KMS-11 (cell line): Measurements from ENCODE around the gene CCSAP.

Experiments used
- H2AFZ ChIP-seq: fragments of 200-600 bp; sonication (generic); 2 replicates; pipeline ENCODE4 v1.6.1; 2016; ENCODE audit warnings: antibody characterized with exemption, mixed run types, low read depth
- H3K27ac ChIP-seq: fragments of 200-600 bp; sonication (generic); 2 replicates; pipeline ENCODE4 v1.6.1; 2016; ENCODE audit warnings: mild to moderate bottlenecking, mixed run types
- H3K27me3 ChIP-seq: fragments of 200-600 bp; sonication (generic); 2 replicates; pipeline ENCODE4 v1.6.1; 2017; ENCODE audit warnings: mild to moderate bottlenecking, low read depth, mixed run types, moderate library complexity; ENCODE audit not compliant: insufficient read depth
- H3K36me3 ChIP-seq: fragments of 200-600 bp; sonication (generic); 2 replicates; pipeline ENCODE4 v1.6.1; 2017; ENCODE audit warnings: mild to moderate bottlenecking, mixed run types; ENCODE audit not compliant: insufficient read depth
- H3K4me1 ChIP-seq: fragments of 200-600 bp; sonication (generic); 2 replicates; pipeline ENCODE4 v1.6.1; 2016; ENCODE audit warnings: mild to moderate bottlenecking, low read depth, mixed run types; ENCODE audit not compliant: poor library complexity, severe bottlenecking
- H3K4me2 ChIP-seq: fragments of 200-600 bp; sonication (generic); 2 replicates; pipeline ENCODE4 v1.7.0; 2016; ENCODE audit warnings: mild to moderate bottlenecking, mixed run types
- H3K4me3 ChIP-seq: fragments of 200-600 bp; sonication (generic); IDR thresholded peaks from 2 replicates; pipeline ENCODE4 v1.6.1; 2017; ENCODE audit warnings: low read depth, low read length, mixed read lengths; ENCODE audit not compliant: insufficient read depth
- H3K79me2 ChIP-seq: fragments of 200-600 bp; sonication (generic); 2 replicates; pipeline ENCODE4 v1.6.1; 2016; ENCODE audit warnings: low read depth, mixed run types; ENCODE audit not compliant: insufficient read depth
- H3K9ac ChIP-seq: fragments of 200-600 bp; sonication (generic); 2 replicates; pipeline ENCODE4 v1.6.1; 2016; ENCODE audit warnings: mild to moderate bottlenecking, mixed run types
- H4K20me1 ChIP-seq: fragments of 200-600 bp; sonication (generic); 2 replicates; pipeline ENCODE4 v1.6.1; 2016; ENCODE audit warnings: mild to moderate bottlenecking, mixed run types; ENCODE audit not compliant: insufficient read depth
- CTCF ChIP-seq: fragments of 200-600 bp; sonication (generic); conservative IDR thresholded peaks from 2 replicates; pipeline ENCODE4 v1.6.1; 2017; ENCODE audit warnings: low read depth, mild to moderate bottlenecking, antibody characterized with exemption, low read length, moderate library complexity, mixed read lengths

The CCSAP gene

GRCh38 chr1:229280037-229280828 is 62.6 kb downstream of the CCSAP start:
- Histone ChIP-seq H4K20me1 (no peaks in the 10 kb centered on the region; the same call in 1 of the 2 replicates), H3K9ac (no peak overlapping the region), H3K27me3 (no peaks in the 10 kb centered on the region), H3K36me3 (no peaks in the 10 kb centered on the region), H3K4me2 (no peak overlapping the region), H3K4me1 (no peaks in the 10 kb centered on the region), H3K79me2 (peaks cover 37% of the 10 kb centered on the region), H3K27ac (no peak overlapping the region), H2AFZ (no peak overlapping the region), H3K4me3 (no peak overlapping the region)
- TF ChIP-seq CTCF: no peak

GRCh38 chr1:229279242-229279641 is 63.6 kb downstream of the CCSAP start:
- Histone ChIP-seq H3K36me3 (no peaks in the 10 kb centered on the region), H3K27ac (no peak overlapping the region), H2AFZ (no peak overlapping the region), H3K4me3 (no peak overlapping the region), H3K4me1 (no peaks in the 10 kb centered on the region), H3K9ac (no peak overlapping the region), H4K20me1 (no peaks in the 10 kb centered on the region), H3K79me2 (peaks cover 39% of the 10 kb centered on the region), H3K27me3 (no peaks in the 10 kb centered on the region), H3K4me2 (no peak overlapping the region)
- no peak for TF ChIP-seq CTCF

GRCh38 chr1:229278120-229278741 is 64.6 kb downstream of the CCSAP start:
- peaks cover 3% of the 10 kb centered on the region for H3K4me1 ChIP-seq
- H3K79me2 ChIP-seq: peaks cover 43% of the 10 kb centered on the region

GRCh38 chr1:229275005-229275404 is 67.8 kb downstream of the CCSAP start:
- H2AFZ ChIP-seq: no peak overlapping the region
- no peak overlapping the region for H3K9ac ChIP-seq
- no peak for TF ChIP-seq CTCF
- H4K20me1 ChIP-seq: no peaks in the 10 kb centered on the region; the same call in 1 of the 2 replicates
- no peaks in the 10 kb centered on the region for H3K27me3 ChIP-seq
- H3K4me3 ChIP-seq: no peak overlapping the region
- peaks cover 21% of the 10 kb centered on the region for H3K4me1 ChIP-seq
- H3K79me2 ChIP-seq: peaks cover 41% of the 10 kb centered on the region
- H3K4me2 ChIP-seq: no peak overlapping the region
- H3K36me3 ChIP-seq: no peaks in the 10 kb centered on the region
- no peak overlapping the region for H3K27ac ChIP-seq

More at GRCh38 chr1:229278120-229278741, 64.6 kb downstream of the CCSAP start:
- no peak overlapping the region for H3K4me3 ChIP-seq
- no peaks in the 10 kb centered on the region for H4K20me1 ChIP-seq
- H3K4me2 ChIP-seq: no peak overlapping the region
- no peaks in the 10 kb centered on the region for H3K27me3 ChIP-seq
- H3K36me3 ChIP-seq: no peaks in the 10 kb centered on the region
- no peak overlapping the region for H3K27ac ChIP-seq
- no peak overlapping the region for H2AFZ ChIP-seq
- TF ChIP-seq CTCF: no peak
- no peak overlapping the region for H3K9ac ChIP-seq
